Kidney (tissue), 14 donors: ENCODE measurements around the gene ITPK1. TPM values are rescaled to one million over a fixed set of nuclear protein-coding genes. Genes with fewer than 3 reads are reported as not detected.

Experiments
- DNase-seq, 5 donors: peaks; one replicate each; pipeline ENCODE4 v3.0.0-alpha.2; 2013 to 2020
- FAIRE-seq: peaks from 2 replicates; lab custom pipeline; 2012; peaks lifted over from hg19 to GRCh38; lab: Jason Lieb, UNC
- H3K27ac ChIP-seq, 2 donors: one replicate each; pipeline ENCODE4 v1.7.0; 2013; ENCODE audit warnings: low read depth in 2 of 2, low read length in 2 of 2, inconsistent platforms in 1 of 2
- H3K27me3 ChIP-seq: one replicate; pipeline ENCODE4 v1.7.1; 2013; ENCODE audit warnings: low read length, inconsistent platforms; ENCODE audit not compliant: control insufficient read depth, insufficient read depth
- H3K36me3 ChIP-seq, 3 donors: one replicate each; pipeline versions ENCODE4 v1.7.0 to v1.7.1; 2013; ENCODE audit warnings: low read length in 3 of 3, control low read depth in 1 of 3, inconsistent platforms in 1 of 3; ENCODE audit not compliant: insufficient read depth in 3 of 3, control insufficient read depth in 2 of 3
- H3K4me1 ChIP-seq, 3 donors: one replicate each; pipeline versions ENCODE4 v1.7.0 to v1.7.1; 2013; ENCODE audit warnings: low read length in 3 of 3, inconsistent platforms in 1 of 3, low read depth in 1 of 3; ENCODE audit not compliant: control insufficient read depth in 2 of 3, insufficient read depth in 2 of 3
- H3K4me3 ChIP-seq, 3 donors: one replicate each; pipeline versions ENCODE4 v1.7.0 to v1.8.1; 2013; ENCODE audit warnings: low read length in 3 of 3, control low read depth in 1 of 3, inconsistent platforms in 1 of 3
- H3K9ac ChIP-seq, 3 donors: one replicate each; pipeline versions ENCODE4 v1.7.0 to v1.7.1; 2013; ENCODE audit warnings: low read length in 3 of 3, control low read depth in 1 of 3, inconsistent platforms in 1 of 3
- H3K9me3 ChIP-seq, 3 donors: one replicate each; pipeline versions ENCODE4 v1.7.0 to v1.7.1; 2013; ENCODE audit warnings: low read length in 3 of 3, control low read depth in 1 of 3, inconsistent platforms in 1 of 3; ENCODE audit not compliant: control insufficient read depth in 2 of 3, insufficient read depth in 1 of 3
- CTCF ChIP-seq: IDR thresholded peaks from 3 replicates; pipeline ENCODE4 v1.5.1; 2012; ENCODE audit warnings: mild to moderate bottlenecking, moderate library complexity, borderline replicate concordance; ENCODE audit not compliant: insufficient read depth; ENCODE audit errors: extremely low read depth
- intact Hi-C: fragments of 100-400 bp; cut with DNase I; formaldehyde crosslinking; loops from one replicate; pipeline ENCODE4 v1.11.1; 2022
- polyA plus RNA-seq: library from polyadenylated mRNA; stranded (reverse); fragments of 350-450 nt; fragmentation: Illumina TruSeq; extraction: RNeasy Lipid Tissue Mini Kit (QIAGEN cat#74804); gene quantifications from one replicate; pipeline ENCODE4 v1.2.3, GENCODE V29; 2014; ENCODE audit warnings: low read depth, low replicate concordance; ENCODE audit not compliant: insufficient read depth
- total RNA-seq: library from RNA; stranded (reverse); fragmentation: NEBNext Ultra II Directional; extraction: Animal tissue kit (Norgen Biotek cat#: 25700); gene quantifications from one replicate; pipeline ENCODE4 v1.2.1, GENCODE V29; 2021
- donor health status: control.
- donor health status: control.
- donor health status: control.
- donor health status: control.
- donor health status: control.
- donor health status: DM: yes; HTN: yes; CAD: no.
- donor health status: Normal renal cell carcinoma (clear cell type).

ITPK1 gene
- total and polyA plus RNA-seq, 2 donors from 2014 or later = 43.6 to 92.0 TPM

GRCh38 chr14:93092606-93093556 is 22.8 kb downstream of the ITPK1 start:
- Histone ChIP-seq H3K9ac (no peak overlapping the region), H3K27me3 (no peaks in the 10 kb centered on the region), H3K36me3 (no peaks in the 10 kb centered on the region), H3K4me1 (peaks cover 0 to 29% (median 0%) of the 10 kb centered on the region in 3 donors), H3K4me3 (no peak overlapping the region), H3K9me3 (no peaks in the 10 kb centered on the region), H3K27ac (no peak overlapping the region)
- intact Hi-C loops = no loop called here
- no peak for FAIRE-seq
- TF ChIP-seq CTCF = no peak
- peak in 1 of 5 donors; percentile 61 for DNase-seq

GRCh38 chr14:93091666-93092065 is 24.1 kb downstream of the ITPK1 start:
- intact Hi-C loops = no loop called here
- no peaks in the 10 kb centered on the region for H3K27me3 ChIP-seq
- H3K27ac ChIP-seq = no peak overlapping the region
- no peaks in the 10 kb centered on the region for H3K9me3 ChIP-seq
- TF ChIP-seq CTCF = no peak
- H3K36me3 ChIP-seq = no peaks in the 10 kb centered on the region
- no peak overlapping the region for H3K9ac ChIP-seq
- peaks cover 0 to 24% (median 6%) of the 10 kb centered on the region in 3 donors for H3K4me1 ChIP-seq
- no peak for DNase-seq
- no peak overlapping the region for H3K4me3 ChIP-seq
- no peak for FAIRE-seq

GRCh38 chr14:93090826-93091555 is 24.7 kb downstream of the ITPK1 start:
- H3K36me3 ChIP-seq = no peaks in the 10 kb centered on the region
- DNase-seq (no peak), FAIRE-seq (no peak)
- no peak overlapping the region for H3K9ac ChIP-seq
- H3K4me3 ChIP-seq = no peak overlapping the region
- TF ChIP-seq CTCF = no peak
- peaks cover 0 to 31% (median 12%) of the 10 kb centered on the region in 3 donors for H3K4me1 ChIP-seq
- no peaks in the 10 kb centered on the region for H3K9me3 ChIP-seq
- H3K27me3 ChIP-seq = no peaks in the 10 kb centered on the region
- no peak overlapping the region for H3K27ac ChIP-seq
- intact Hi-C loops = no loop called here
